ENCODE measurements around the gene TMEM131.

Gene TMEM131

DNA sequence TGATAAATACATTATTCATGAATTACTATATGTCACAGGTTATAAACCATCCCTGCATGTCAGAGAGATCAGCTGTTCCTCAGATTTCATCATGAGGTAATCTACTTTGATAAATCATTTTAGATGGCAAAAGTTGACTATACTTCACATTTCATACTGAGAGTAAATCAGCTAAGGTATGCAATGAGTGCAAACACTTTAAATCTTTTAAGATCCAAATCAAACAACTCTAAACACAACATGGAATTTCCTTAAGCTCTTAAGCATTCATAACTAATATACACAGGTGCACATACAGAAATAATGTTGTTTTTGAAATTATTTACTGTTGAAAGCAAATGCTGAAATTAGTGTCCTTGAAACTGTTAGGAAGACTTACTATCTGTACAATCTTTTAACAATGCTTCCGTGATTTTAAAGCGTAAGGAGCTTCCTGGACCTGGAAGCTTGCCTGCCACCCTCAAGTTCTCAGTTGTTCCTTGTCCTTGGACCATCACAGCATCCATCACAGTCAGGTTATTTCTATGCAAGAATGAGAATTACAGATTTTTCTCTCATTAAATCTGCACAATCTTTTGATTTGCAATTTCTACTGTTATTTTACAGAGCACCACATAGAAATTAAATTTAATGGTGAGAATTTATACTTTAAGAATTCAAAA lies 199.2 kb downstream of the TMEM131 start:
- DNase-seq = no peak

DNA sequence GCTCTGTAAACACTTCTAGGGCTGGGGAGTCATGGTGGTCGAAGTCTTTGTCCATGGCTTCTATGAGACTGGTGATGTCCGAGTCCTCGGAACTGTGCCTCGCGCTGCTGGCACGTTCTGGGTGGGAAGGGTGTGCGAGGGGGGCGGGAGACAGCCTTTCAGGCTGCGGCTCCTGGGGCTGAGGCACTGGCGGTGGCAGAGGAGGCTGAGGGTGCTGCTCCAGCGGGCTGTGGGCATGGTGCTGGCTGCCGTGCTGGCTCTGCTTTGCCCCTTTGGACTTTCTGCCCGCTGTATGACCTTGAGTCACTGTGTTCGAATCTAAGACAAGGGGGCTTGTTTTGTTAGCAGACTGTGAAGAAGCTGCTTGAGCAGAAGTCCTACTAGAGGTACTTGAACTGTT lies 203.3 kb downstream of the TMEM131 start:
- DNase-seq = no peak

DNA sequence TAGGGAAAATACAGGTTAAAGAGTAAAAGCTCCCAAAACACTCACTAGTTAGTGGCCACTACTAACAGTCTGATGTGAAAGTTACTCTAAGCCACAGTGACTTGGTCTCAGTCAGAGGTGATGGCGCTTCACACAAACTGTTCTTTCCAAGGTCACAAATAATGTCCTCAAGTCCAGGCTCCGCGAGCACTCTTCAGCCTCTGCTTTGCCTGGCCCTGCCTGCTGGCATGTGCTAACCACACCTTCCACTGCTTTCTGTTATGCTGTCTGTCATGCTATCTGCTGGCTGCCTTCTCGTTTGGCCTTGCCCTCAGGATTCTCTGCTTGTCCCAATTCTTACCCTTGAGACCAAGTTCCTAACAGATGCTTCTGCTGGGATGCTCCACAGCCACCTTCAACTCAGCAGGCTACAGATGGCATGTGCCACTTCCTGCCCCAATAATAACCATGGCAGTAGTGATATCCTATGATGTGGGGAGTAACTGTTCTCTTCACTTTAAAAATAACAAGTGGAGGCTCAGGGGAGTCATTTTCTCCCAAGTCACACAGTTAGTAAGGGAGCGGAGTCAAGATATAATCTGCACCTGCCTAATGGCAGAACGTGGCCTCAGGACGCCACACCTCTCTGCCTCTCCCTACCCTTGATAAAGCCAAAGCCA lies 206.6 kb downstream of the TMEM131 start:
- DNase-seq = no peak

DNA sequence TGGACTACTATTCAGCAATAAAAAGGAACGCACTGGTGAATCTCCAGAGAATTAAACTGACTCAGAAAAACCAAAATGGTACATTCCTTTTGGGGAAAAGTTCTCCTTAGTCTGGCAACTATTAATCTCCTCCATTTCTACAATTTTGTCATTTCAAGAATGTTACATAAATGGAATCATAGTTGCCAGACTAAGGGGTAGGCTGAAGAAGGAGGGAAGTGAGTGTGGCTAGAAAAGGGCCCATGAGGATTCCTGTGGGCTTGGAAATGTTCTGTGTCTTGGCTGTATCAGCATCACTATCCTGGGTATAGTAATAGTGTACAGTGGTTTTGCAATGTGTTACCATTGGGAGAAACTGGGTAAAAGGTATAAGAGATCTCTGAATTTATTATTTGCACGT lies 209.9 kb downstream of the TMEM131 start:
- DNase-seq = no peak

DNA sequence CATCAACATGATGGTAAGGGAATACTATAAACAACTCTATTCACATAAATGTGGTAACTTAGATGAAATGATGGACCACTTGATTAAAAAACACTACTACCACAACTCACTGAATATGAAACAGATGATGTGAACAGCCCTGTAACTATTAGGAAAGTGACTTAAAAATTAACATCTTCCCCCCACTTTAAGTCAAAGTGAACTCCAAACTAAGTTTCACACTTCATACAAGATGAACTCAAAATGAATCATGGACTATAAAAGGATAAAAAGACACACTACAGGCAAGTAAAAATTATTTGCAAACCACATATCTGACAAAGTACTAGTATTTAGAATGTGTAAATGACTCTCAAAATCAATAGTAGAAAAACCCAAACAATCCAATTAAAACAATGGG lies 210.8 kb downstream of the TMEM131 start:
- DNase-seq = no peak

DNA sequence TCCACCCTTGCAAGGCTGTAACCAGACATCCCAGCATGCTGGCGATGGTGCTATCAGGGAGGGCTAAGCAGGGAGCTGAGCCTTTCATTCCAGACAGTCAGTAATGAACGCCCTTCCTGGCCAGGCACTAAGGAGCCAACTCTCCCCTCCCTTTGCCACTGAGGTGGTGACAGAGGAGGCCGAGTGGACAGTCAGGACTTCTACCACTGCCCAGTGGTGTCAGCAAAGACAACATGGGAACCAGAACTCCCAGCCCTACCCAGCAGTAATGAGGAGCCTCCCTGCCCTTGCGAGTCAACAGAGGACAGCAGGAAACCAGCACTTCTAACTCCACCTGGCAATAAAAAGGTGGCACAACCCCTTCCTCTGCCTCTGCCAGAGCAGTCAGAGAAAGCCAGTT lies 213.8 kb downstream of the TMEM131 start:
- no peak for DNase-seq

DNA sequence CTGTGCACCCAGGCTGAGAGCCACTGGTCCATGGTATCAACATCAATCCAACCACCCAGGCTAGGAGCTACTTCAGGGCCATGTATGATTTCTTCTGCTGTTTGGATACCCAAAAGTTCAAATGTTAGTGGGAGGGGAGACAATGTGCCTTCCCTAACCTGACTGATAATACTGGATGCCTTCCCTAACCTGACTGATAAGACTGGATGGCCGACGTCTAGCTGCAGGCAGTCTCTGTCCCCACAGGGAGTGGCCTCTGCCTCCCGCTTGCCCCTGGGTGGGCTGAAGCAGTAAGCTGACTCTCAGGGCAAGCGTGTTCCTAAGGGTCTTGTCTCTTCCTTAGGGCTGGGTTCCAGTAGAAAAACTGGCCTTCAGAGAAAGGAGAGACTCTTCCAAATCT lies 216.6 kb downstream of the TMEM131 start:
- DNase-seq = no peak

DNA sequence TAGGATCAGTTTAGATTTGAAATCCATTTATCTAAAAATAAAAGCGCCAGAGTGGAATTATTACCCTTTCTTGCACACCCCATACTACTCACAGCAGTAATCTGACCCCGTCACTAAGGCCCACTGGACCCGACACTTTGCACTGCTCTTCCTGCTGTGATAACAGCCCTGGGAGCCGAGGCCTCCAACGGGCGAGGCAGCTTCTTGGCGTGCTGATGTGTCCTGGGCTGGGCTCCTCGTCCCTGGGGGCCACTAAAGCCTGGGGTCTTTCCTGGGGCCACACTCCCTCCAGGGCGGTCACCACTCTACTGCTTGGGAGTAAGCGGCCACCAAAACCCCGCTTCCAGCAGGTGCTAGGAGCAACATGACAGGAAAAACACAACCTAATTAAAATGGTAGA lies 220.7 kb downstream of the TMEM131 start:
- no peak for DNase-seq

DNA sequence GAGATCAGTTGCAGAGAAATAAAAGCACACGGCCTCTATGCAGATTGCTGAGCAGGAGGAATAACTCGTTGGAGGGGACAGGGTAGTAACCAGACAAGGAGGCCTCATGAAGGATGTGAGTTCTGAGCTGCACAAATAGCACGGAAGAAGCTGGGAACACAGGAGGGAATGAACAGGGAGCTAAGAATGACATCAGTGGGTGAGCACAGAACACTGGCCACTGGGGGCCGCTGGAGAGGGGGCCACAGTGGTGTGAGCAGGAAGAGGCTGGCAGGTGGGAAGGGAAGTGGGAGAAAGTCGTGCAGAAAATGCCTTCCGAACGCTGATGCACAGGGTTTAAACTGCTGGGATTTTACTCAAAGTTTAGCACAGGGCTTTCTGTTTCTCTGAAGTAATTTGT lies 221.3 kb downstream of the TMEM131 start:
- no peak for DNase-seq

DNA sequence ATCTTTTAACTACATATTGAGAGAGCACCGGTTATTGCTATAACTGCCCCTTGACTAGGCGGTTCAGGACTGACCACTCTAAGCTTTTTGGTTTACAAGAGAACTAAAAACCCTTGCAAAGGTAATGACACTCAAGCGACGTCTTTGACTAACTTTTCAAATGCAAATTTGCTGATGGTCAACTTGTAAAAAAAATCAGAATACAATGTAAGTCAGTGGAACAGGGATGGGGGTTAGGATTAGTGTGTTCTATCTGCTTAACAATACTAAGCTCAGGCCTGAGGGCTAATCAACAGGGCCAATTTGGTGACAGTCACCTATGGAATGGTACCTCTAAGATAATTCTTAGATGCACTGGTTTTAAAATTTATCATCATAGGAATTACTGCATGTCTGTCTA lies 225.3 kb downstream of the TMEM131 start:
- DNase-seq = no peak

DNA sequence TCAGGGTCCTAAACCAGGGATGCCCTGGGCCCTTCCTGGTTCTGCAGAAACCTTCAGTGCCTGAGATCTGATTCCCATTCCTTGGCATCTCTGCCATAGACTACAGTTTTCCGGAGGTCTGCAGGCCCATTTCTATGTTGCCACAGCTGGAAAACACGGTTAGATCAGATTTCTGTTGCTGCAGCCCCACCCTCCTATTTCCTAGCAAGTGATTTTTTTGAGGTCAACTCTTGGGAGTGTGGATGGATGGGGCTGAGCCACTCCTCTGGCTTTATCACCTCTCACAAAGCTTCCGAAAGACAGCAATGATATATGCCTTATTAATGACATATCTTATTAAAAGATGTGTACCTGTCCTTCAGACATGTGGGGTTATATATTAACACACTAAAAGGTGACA lies 226.0 kb downstream of the TMEM131 start:
- no peak for DNase-seq

DNA sequence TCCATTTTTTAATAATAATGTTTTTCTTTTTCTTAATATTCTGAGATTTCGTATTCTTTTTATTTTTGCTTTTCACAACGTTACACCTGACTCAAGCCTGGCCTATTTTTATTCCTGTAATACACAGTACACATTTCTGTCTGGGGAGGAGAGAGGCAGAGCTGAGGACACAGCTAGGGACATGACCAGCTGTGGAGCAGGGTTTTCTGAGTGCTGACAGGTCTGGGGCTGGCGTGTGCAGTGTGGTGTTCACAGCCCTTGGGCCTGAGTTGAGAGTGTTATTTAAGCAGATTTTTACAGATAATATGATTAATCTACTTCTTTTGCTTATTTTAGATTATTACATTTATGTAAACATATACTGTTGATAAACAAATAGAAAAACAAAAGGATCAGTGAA lies 226.4 kb downstream of the TMEM131 start:
- no peak for DNase-seq

DNA sequence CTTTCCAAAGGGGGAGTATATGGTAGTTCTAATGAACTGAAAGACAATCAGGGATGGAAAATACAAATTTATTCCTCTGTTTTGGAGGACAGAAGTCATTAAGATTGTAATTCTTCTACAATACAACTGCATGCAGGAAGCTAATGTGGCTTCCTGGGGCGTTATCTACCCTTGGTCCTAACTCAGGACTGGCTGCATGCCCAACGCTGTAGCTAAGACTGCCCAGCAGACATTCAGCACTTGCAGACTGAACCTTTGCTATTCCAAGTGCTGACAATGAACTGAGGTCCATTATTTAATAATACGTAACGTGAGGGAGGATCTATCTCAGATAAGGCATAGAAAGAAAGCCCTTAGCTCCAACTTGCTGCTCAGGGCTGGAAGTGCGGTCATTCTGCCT lies 229.2 kb downstream of the TMEM131 start:
- no peak for DNase-seq

DNA sequence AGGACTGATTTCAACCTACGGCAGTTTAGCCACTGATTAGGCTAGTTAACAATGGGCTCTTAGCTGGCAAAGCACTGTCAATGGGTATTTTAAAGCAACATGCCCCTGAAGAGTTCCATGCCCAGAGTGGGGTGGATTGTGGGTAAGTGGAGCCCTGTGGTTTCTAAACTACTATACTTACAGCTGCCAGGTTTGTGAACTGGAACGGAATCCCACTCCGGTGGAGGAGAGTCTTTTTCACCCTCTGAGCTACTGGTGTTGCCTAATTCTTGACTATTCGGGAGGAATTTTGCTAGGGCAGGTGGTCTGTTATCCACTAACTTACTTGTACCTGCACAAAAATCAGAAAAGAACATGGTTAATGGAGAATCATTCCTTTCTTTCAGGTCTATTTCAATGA lies 229.8 kb downstream of the TMEM131 start:
- DNase-seq = no peak

DNA sequence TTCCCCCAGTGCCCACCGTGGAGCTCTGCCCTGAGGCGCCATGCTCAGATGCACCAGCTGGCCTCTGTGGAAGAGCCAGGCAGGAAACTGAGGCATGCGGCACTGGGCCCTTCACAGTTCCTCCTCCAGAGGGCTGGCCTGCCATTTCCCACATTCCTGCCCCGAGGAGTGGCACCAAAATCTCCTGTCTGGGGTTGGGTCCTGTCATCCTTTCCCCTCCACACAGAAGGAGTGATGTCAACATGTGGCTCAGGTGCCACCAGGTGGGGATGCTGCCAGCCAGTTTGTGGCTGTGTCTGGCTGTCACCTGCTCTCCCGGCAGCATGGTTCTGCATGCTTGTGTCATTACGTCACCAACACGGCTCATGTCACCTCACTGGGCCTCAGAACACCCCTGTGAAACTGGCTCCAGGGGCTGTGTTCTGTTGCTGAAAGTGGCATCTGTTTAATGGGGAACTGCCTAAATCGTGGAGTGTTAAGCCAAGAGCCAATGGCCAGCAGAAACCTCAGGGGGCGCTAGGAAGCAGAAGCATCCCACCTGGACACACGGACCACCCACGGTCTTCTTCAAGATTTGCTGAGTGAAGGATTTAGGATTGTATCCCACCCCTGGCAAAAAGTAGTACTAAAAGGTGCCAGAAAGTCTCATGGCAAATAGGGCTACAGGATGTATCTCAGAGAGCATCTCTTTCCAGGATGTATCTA lies 231.0 kb downstream of the TMEM131 start:
- DNase-seq = no peak

DNA sequence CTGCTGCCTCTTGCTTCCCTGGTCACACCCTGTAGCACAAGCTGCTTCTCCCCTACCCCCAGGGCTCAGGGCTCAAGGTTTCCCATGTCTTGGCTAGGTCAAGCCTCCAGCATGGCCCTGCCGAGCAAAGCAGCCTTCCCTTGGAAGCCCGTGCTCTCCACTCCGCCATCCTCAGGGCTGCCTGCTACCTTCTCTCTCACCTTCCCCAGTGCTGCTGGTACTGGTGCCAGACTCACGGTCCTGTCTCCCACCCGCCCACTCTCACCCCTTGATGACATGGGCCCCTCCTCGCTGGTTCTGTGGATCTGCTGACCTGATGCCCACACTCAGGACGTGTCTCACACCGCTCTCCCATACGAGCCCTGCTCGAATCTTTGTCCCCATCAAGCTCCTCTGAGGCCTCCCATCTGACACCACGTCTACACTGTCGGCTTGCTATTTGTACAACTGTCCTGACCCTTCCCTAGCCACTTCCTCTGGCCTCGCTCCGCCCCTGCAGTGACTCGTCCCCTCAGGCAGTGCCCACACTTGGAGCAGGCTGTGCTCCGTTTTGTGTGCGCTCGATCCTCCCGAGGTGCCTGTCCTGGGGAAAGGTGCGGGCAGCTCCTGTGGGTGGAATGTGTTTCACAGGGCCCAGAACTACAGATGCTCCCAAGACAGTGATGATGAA lies 232.4 kb downstream of the TMEM131 start:
- DNase-seq = no peak

DNA sequence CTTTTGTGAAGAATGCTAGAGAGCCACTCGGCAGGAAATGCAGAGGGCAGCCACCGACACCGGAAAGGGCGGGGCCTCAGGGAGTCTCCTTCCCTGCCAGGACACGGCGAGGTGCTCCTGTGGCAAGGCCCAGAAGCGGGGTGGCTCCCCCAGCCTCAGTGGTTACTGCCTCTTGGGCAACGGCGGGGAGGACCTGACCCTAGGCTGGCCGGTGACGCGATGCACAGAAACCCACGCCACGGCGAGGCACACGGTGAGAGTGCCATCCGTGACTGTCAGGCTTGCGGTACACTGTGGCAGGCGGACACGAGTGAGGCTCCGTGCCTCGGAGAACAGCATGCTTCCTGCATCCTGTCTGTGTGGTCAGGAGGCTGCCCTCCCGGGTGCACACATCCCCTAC lies 234.6 kb downstream of the TMEM131 start:
- no peak for DNase-seq

DNA sequence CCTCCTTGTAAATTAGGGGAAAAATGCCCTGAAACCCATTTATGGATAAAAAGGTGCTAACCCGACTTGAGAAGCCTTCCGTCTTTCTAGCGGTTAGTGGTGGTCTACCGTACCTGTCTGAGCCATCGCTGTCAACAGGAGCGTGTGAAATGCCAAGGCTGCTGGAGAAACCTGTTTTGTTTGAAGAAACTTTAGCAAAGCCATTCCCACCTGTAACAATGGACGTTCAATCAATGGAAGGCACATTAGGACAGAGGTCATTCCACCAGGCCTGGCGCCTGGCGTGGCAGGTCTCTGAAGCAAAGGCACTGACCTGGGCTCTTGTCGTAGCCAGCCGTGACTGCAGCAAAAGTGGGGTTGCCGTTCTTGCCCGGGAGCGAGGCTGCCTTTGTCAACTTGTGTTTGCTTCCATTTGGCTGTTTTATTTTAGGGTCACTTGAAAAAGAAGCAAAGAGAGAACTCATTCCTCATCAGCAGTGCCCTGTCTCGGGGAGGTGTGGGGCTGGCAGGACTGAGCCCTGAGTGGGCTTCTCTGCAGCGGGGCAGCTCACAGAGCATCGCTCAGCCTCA lies 235.2 kb downstream of the TMEM131 start:
- no peak for DNase-seq

DNA sequence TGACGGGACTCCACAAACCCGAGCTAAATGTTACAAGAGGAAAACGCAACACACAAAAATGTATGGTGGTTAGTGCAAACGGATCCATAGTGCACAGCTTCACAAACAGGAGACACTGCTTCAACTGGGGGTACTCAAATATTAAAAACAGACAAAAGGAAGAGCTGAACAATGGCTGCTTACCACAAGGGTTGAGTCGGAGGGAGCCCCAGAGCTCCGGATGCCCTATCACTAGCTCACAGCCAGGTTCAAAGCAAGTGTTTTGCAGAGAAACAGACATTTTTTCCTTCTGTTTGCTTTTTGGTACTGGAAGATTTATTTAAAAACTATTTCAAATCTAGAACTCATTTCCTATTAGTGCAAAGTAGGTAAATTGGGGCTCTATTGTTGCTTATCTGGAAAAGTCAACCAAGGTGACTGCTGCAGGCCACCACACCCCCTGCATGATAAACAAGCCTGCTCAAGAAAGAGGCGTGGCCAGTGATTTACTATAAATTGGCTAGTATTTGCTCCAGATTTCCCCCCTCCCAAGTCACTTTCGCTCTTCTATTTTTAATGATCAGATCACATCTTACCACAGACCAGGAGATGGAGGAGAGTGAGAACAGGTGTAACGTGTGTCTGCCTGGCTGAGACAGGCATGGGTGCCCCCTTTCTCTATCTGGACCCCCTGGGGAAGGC lies 235.9 kb downstream of the TMEM131 start:
- DNase-seq = no peak

DNA sequence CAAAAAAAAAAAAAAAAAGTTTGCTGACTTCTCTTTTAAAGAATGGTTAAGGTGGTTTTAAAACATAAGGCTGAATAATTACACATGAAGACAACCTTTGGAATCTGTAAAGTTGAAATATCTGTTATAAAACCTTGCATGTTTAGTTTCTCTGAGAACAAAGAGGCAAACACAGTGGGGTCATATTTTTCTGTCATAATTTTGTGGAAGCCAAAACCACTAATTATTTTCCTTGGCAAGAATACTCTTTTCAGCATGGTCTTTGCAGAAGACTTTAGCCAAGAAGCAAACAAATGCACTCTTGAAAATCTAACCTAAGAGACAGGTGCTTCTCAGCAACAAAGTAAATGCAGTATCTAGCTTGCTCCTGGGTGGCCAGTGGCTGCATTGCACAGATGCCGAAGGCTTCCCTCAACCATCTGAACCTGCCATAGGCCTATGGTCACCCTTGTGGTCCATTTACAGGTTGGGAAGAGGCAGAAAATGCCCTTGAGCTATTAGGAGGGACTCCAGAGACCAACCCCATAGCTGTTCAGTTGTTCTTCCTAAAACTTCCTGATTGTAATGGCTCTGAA lies 237.5 kb downstream of the TMEM131 start:
- DNase-seq = no peak

DNA sequence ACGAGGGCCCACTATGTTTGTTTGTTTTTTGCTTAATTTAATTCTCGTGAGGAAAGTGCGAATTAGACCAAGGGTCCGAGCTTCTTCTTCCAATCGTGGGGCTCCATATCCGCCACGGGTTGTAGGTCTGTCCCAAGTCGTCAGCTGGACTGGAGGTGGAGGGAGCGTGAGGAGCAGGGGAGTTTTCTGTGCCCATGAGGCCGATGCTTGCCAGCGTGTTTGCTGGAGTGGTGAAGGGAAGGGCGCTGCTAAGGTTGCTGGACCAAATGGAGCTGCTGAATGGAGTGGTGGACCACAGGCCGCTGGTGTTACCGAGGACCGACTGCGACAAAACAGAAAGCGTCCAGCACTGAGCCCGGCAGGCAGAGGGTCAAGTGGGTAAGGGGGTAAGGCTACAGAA lies 238.7 kb downstream of the TMEM131 start:
- DNase-seq = no peak

DNA sequence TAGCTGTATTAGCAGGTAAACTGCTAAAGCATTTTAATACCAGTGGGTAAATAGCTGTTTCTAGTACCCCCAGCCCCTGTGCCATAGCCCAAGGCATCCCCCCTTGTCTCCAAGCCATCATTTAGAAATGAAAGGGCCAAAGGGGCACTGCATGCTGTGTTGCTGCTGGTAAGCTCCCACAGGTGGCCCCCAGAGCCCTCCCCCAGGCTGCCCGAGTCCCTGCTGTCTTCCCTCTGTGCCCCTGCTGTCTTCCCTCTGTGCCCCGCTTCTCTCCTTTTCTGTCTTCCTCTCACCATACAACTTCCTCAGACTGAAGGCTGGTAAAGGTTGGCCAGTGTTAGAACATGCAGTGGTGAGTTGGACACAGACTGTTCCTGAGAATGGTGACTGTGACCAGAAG lies 240.3 kb downstream of the TMEM131 start:
- no peak for DNase-seq
